Pancreas (tissue), 10 donors: ENCODE results near the gene C22orf39. TPM values are rescaled to one million over a fixed set of nuclear protein-coding genes. Genes with fewer than 3 reads are reported as not detected.

Experiments used
- ATAC-seq, 4 donors: fragments of 200-7000 bp; cut with Tn5 transposase; one replicate each; pipeline versions ENCODE4 v1.8.0 to v1.9.1; 2020; ENCODE audit warnings: mild to moderate bottlenecking in 4 of 4, moderate library complexity in 4 of 4
- DNase-seq, 6 donors: peaks; one replicate each; pipeline ENCODE4 v3.0.0-alpha.2; 2020
- FAIRE-seq: peaks from 2 replicates; lab custom pipeline; 2012; peaks lifted over from hg19 to GRCh38; lab: Jason Lieb, UNC
- H3K27ac ChIP-seq, 4 donors: fragments of 200-600 bp; sonication (generic); 1 replicate in 3 of 4; 2 replicates in 1 of 4; pipeline versions ENCODE4 v1.5.0 to v1.8.0; 2020
- H3K27me3 ChIP-seq, 4 donors: fragments of 200-600 bp; one replicate each; pipeline ENCODE4 v1.8.0; 2021
- H3K36me3 ChIP-seq, 3 donors: fragments of 200-600 bp; sonication (generic) in 1 of 3; one replicate each; pipeline versions ENCODE4 v1.5.0 to v1.8.0; 2020 to 2021
- H3K4me1 ChIP-seq, 3 donors: fragments of 200-600 bp; one replicate each; pipeline ENCODE4 v1.8.0; 2021
- H3K4me3 ChIP-seq, 4 donors: fragments of 200-600 bp; sonication (generic) in 2 of 4; one replicate each; pipeline versions ENCODE4 v1.5.0 to v1.8.0; 2020 to 2021
- H3K9me3 ChIP-seq, 4 donors: fragments of 200-600 bp; one replicate each; pipeline ENCODE4 v1.8.0; 2021
- CTCF ChIP-seq, 4 donors: fragments of 200-600 bp; sonication (generic) in 3 of 4; IDR thresholded peaks; one replicate each; pipeline versions ENCODE4 v1.5.0 to v1.8.0; 2021; ENCODE audit warnings: antibody characterized with exemption in 4 of 4
- WGBS, 2 donors: extraction: QIAGEN DNeasy Blood & Tissue Kit; methylation state at CpG; one replicate each; pipeline ENCODE4 v1.1.7; 2013; 5-methylcytosine and 5-hydroxymethylcytosine counted together
- intact Hi-C, 3 donors: fragments of 100-400 bp; cut with DNase I; formaldehyde crosslinking; loops; one replicate each; pipeline versions ENCODE4 v1.11.1 to v1.14.2; 2022
- polyA plus RNA-seq, 2 donors: library from polyadenylated mRNA; stranded (reverse); fragments of 200-250 nt; gene quantifications; one replicate each; pipeline ENCODE4 v1.2.3, GENCODE V29; 2013
- total RNA-seq, 6 donors: library from RNA; stranded (reverse); fragmentation: NEBNext Ultra II Directional in 4 of 6; extraction: Animal tissue kit (Norgen Biotek cat#: 25700) in 4 of 6; gene quantifications; one replicate each; pipeline versions ENCODE4 v1.2.1 to v1.2.4, GENCODE V29; 2021 to 2023
- donor health status: healthy with polysubstance abuse.
- donor health status: DM: no; HTN: no; CAD: no; lungs with moderate emphysema.
- donor health status: DM: no; HTN: no; CAD: no.
- donor health status: control.
- donor health status: control.
- donor health status: Bipolar disorder and iron deficiency.
- donor health status: DM: yes; HTN: yes; CAD: no.
- donor health status: DM: no; HTN: no; CAD: no.
- donor health status: DM: no; HTN: no; CAD: no.
- donor health status: DM: yes; HTN: yes; CAD: no.

The C22orf39 gene
- total and polyA plus RNA-seq, 8 donors, result 13.3 to 23.1 (median 19.5) TPM

- ATAC-seq, result peak in 3 of 4 donors; percentile 57 to 74 (median 73)
- WGBS, 2 donors, result 83 to 90% methylated on average over 7 of the region's 7 CpGs
Measured at GRCh38 chr22:19488884-19489843, 41.7 kb upstream of the C22orf39 start.

DNA sequence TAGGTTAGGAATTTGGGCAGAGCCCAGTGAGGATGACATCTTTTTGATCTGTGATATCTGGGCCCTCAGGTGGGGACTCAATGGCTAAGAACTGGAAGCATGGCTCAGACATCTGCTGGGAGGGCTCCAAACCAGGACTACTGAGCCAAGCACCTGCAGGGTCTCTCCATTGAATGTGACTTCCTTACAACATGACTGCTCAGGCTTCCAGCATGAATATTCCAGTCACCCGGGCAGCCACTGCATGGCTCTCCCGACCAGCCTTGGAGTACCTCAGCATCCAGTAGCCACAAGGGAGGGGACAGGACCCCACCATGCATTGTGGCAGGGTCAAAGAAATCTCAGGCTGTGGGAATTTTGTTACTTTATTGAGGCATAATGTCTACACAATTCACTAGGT, 40.8 kb upstream of the C22orf39 start:
- Histone ChIP-seq H3K4me3 (no peak overlapping the region), H3K27me3 (no peaks in the 10 kb centered on the region), H3K9me3 (no peaks in the 10 kb centered on the region), H3K27ac (no peak overlapping the region), H3K36me3 (no peaks in the 10 kb centered on the region), H3K4me1 (no peaks in the 10 kb centered on the region)
- FAIRE-seq (no peak), DNase-seq (no peak), ATAC-seq (no peak)
- intact Hi-C loops, result no loop called here
- no peak for TF ChIP-seq CTCF (IDR thresholded peaks at IDR 0.05)
- 90 to 97% methylated on average over 2 of the region's 2 CpGs for WGBS, 2 donors

More at GRCh38 chr22:19488884-19489843, 41.7 kb upstream of the C22orf39 start:
- intact Hi-C loops, result no loop called here
- no peak for TF ChIP-seq CTCF (IDR thresholded peaks at IDR 0.05)
- no peaks in the 10 kb centered on the region for H3K9me3 ChIP-seq
- H3K27me3 ChIP-seq, result no peaks in the 10 kb centered on the region
- DNase-seq (no peak), FAIRE-seq (no peak)
- H3K36me3 ChIP-seq, result no peaks in the 10 kb centered on the region
- H3K27ac ChIP-seq, result no peak overlapping the region
- H3K4me3 ChIP-seq, result no peak overlapping the region
- H3K4me1 ChIP-seq, result no peaks in the 10 kb centered on the region

DNA sequence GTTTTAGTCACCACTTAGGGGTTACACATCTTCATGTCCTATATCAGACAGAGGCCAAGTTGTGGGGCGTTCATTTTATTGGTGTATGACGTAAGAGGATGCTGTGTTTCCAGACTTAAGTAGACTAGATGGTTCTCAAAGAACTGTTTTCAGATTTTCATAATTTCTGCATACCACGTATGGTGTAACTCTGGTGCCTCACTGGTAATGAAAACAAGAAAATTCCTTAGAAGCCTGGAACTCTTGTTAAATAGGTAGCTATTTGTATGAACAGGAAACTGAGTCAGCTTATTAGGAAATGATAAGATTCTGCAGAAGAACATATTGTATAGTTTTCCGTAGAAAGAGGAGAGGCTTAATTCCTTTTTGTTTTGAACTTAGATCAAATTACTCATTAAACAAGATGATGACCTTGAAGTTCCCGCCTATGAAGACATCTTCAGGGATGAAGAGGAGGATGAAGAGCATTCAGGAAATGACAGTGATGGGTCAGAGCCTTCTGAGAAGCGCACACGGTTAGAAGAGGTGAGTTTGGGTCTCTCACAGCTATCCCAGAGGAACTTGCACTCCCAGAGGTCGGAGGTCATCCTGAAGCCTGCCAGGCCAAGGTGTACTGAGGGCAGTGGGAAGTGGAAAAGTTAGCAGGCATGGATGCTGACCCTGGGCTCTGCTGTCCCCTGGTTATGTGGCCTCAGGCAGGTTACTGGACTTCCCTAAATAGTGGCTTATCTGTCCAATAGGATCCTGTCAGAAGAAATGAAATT, 36.2 kb upstream of the C22orf39 start:
- no peak for TF ChIP-seq CTCF (IDR thresholded peaks at IDR 0.05)
- DNase-seq (no peak), ATAC-seq (no peak), FAIRE-seq (no peak)
- peaks cover 4 to 5% (median 5%) of the 10 kb centered on the region in 3 donors for H3K4me1 ChIP-seq
- no peaks in the 10 kb centered on the region for H3K36me3 ChIP-seq
- intact Hi-C loops, result no loop called here
- 78 to 84% methylated on average over 8 of the region's 8 CpGs for WGBS, 2 donors
- H3K4me3 ChIP-seq, result no peak overlapping the region
- no peaks in the 10 kb centered on the region for H3K9me3 ChIP-seq
- H3K27ac ChIP-seq, result no peak overlapping the region
- no peaks in the 10 kb centered on the region for H3K27me3 ChIP-seq

DNA sequence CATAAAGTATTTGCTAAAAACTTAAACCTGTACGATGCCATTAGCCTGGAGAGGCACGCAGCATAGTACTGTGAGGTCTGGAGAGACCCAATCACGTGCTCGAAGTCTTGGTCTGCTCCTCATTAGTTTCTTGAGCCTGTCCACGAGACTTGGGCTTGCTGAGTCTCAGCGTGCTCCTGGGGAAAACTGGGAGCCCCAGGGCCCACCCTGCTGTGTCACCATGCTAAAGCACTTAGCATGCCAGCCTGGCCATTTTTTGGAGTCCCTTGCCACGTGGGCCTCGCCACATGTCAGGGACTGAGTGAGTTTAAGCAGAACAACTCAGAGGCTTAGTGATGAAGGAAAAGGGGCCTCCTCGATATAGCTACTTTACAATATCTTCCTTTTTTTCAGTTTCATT, 34.8 kb upstream of the C22orf39 start:
- H3K27ac ChIP-seq, result no peak overlapping the region
- peaks cover 4 to 13% (median 10%) of the 10 kb centered on the region in 3 donors for H3K4me1 ChIP-seq
- intact Hi-C loops, result no loop called here
- ATAC-seq, result no peak
- no peak overlapping the region for H3K4me3 ChIP-seq
- no peak for FAIRE-seq
- DNase-seq, result no peak
- no peak for TF ChIP-seq CTCF (IDR thresholded peaks at IDR 0.05)
- no peaks in the 10 kb centered on the region for H3K36me3 ChIP-seq
- no peaks in the 10 kb centered on the region for H3K27me3 ChIP-seq
- 84 to 91% methylated on average over 9 of the region's 9 CpGs for WGBS, 2 donors
- H3K9me3 ChIP-seq, result no peaks in the 10 kb centered on the region
